GM21423 (cell line): ENCODE results near the gene E2F4.

Experiments used
- ATAC-seq: cut with Tn5 transposase; IDR thresholded peaks from one replicate; pipeline ENCODE4 v1.9.1; 2021; ENCODE audit warnings: mild to moderate bottlenecking, moderate library complexity; ENCODE audit not compliant: unreplicated experiment

E2F4 gene

GRCh38 chr16:67230809-67231660 lies 39.1 kb downstream of the E2F4 start:
- no peak for ATAC-seq

- no peak for ATAC-seq
Observed at GRCh38 chr16:67233596-67233995, 41.6 kb downstream of the E2F4 start.

- no peak for ATAC-seq
Observed at GRCh38 chr16:67234180-67234597, 42.2 kb downstream of the E2F4 start.

- ATAC-seq = no peak
Observed at GRCh38 chr16:67235816-67236562, 44.0 kb downstream of the E2F4 start.

- ATAC-seq = no peak
Observed at GRCh38 chr16:67236563-67237395, 44.8 kb downstream of the E2F4 start.

GRCh38 chr16:67237396-67238277 lies 45.7 kb downstream of the E2F4 start:
- no peak for ATAC-seq

GRCh38 chr16:67238278-67238575 lies 46.3 kb downstream of the E2F4 start:
- ATAC-seq = no peak

- no peak for ATAC-seq
Observed at GRCh38 chr16:67238806-67239470, 47.0 kb downstream of the E2F4 start.

GRCh38 chr16:67240506-67240905 lies 48.6 kb downstream of the E2F4 start:
- ATAC-seq = no peak

GRCh38 chr16:67241008-67241900 lies 49.3 kb downstream of the E2F4 start:
- no peak for ATAC-seq

GRCh38 chr16:67242138-67242730 lies 50.3 kb downstream of the E2F4 start:
- no peak for ATAC-seq

GRCh38 chr16:67243481-67243880 lies 51.5 kb downstream of the E2F4 start:
- ATAC-seq = no peak

GRCh38 chr16:67244387-67245185 lies 52.6 kb downstream of the E2F4 start:
- ATAC-seq = peak; percentile 50

- no peak for ATAC-seq
Observed at GRCh38 chr16:67245186-67245585, 53.2 kb downstream of the E2F4 start.

- no peak for ATAC-seq
Observed at GRCh38 chr16:67245674-67246080, 53.7 kb downstream of the E2F4 start.

GRCh38 chr16:67246081-67246755 lies 54.3 kb downstream of the E2F4 start:
- ATAC-seq = peak; percentile 23

- ATAC-seq = peak; percentile 18
Observed at GRCh38 chr16:67246756-67247191, 54.8 kb downstream of the E2F4 start.
